Peyer's patch (tissue), 4 donors: ENCODE results near the gene GCLM.

Source experiments
- CTCF ChIP-seq, 6 experiments: fragments of 450-650 bp in 4 of 6; fragments of 200-600 bp in 2 of 6; sonication (generic) in 1 of 6; IDR thresholded peaks; one replicate each; pipeline ENCODE4 v1.5.1; 2017 to 2019; ENCODE audit warnings: antibody characterized with exemption in 6 of 6, mild to moderate bottlenecking in 3 of 6, moderate library complexity in 1 of 6
- POLR2A ChIP-seq, 2 donors: fragments of 450-650 bp; IDR thresholded peaks; one replicate each; pipeline ENCODE4 v1.5.1; 2017; ENCODE audit warnings: antibody characterized with exemption in 2 of 2, mild to moderate bottlenecking in 2 of 2, moderate library complexity in 2 of 2

DNA sequence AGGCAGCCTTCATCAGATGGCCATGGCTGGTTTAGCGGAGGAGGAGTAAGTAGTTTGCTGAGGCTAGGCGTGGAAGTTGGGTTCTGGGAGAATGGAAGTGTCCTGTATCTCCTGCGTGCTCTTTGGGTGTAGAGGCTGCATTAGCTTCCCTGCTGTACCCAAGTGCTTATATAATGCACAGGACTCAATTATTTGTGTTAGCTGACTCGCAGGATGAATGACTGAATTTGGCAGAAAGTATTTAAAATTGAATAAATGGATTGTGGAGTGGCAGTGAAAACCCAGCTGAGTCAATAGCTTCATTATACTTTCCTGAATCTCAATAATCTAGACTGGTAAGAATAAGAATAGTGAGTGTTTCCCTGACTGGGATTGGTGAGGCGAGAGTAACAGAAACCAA, 44.0 kb downstream of the GCLM start:
- TF ChIP-seq CTCF (IDR thresholded peaks at IDR 0.05) (no peak), POLR2A (IDR thresholded peaks at IDR 0.05) (no peak)
